OCI-LY7 (cell line): ENCODE results near the gene WDR18.

Source experiments
- CTCF ChIP-seq: fragments of 200-600 bp; sonication (generic); conservative IDR thresholded peaks from 2 replicates; pipeline ENCODE4 v1.5.1; 2014; ENCODE audit warnings: mild to moderate bottlenecking, antibody characterized with exemption, low read length, moderate library complexity, mixed read lengths
- EZH2phosphoT487 ChIP-seq: fragments of 200-600 bp; sonication (generic); IDR thresholded peaks from 2 replicates; pipeline ENCODE4 v1.6.1; 2018; ENCODE audit warnings: low read depth, borderline replicate concordance, mild to moderate bottlenecking, mixed run types, antibody characterized with exemption, low read length, moderate library complexity, mixed read lengths

GRCh38 chr19:1017115-1017905, 33.2 kb downstream of the WDR18 start:
- TF ChIP-seq CTCF (no peak), EZH2phosphoT487 (no peak)
